HG03045 (cell line): Measurements from ENCODE around the gene SNX19.

Source experiments
- ATAC-seq: cut with Tn5 transposase; IDR thresholded peaks from one replicate; pipeline ENCODE4 v1.9.1; 2021; ENCODE audit warnings: mild to moderate bottlenecking, moderate library complexity; ENCODE audit not compliant: unreplicated experiment

Gene SNX19

DNA sequence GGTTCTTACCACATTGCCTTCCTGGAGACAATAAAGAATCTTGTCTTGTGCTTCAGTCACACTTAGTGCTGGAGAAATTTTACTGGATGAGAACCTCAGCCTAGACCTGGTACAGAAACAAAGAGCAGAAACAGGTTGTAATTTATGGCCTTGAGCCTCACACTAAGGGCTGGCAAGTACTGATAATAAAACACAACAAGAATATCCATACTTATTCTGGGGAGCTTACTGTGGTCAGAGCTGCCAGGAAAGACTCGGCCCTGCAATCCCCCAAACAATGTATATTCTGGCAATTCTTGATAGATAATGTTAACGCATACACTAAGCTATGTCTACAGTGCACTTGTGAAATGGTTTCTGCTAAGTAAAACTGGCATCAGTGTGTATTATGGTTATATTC lies 9.7 kb downstream of the SNX19 start:
- ATAC-seq = no peak

DNA sequence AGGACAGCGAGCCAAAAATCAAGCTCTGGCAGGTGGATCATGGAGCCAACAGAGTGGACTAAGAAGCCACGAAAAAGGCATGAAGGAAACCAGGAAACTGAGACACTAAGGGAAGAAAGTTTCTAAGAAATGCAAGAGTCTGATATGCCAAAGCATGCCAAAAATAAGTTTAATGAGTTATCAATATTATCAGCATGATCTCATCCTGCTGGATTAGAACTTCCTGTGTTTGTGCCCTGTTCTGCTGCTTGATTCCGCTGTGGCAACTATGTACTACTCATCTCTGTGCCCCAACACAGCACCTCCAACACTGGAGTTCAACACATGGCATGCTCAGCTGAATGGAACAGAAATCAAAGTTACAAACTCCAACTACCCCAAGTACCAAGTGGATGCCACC lies 10.8 kb downstream of the SNX19 start:
- no peak for ATAC-seq

DNA sequence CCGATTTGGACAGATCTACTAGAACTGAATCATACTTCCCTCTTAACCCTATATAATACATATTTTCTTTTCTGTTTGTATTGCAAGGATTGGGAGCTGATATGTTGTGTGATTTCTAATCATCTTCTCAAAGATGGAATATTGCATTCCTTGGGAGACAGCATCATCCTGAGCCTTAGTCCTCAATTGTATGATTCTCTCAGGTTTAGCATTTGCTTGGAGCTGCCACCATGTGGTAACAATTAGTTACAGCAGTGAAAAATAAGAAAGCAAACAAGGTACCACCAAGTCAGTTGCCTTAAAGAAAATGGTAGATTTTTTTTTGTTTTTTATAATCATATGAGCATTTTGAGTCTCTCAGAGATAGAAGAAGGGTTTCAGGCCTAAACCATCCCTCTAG lies 11.9 kb downstream of the SNX19 start:
- ATAC-seq = no peak

DNA sequence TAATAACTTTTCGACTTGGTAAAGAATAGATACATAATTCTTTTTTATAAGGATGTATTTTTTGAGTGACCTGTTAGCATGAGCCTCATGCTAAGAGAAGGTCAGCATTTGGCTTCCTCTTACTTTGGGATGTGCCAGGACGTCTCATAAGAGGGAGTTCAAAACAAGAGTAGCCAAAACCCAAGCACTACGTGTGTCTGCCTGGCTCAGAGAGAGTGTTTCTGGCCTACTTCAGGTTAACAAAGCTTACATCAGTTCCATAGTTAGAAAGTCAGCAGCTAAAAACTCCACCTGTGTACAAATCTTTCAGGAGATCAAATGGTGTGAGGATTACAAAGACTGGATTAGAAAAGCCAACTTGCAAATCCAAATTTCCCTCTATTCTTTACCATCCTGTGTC lies 13.9 kb downstream of the SNX19 start:
- no peak for ATAC-seq

DNA sequence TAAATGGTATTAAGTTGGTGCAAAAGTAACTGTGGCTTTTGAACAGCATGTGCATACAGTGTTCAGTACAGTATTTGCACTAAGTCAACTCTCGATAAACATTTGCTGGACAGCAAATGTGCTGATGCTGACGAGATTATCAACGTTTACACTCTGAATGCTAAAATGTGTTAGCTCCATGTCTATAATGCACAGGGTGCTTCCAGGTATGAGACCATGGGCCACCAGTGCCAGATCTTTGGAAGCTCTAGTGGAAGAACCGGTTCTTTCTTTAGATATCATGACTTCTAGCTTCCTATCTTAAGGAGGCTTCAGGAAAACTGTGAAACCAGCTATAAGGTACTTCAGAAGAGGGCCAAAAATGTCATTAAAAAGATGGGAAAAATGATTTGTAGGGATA lies 17.2 kb downstream of the SNX19 start:
- ATAC-seq = no peak

DNA sequence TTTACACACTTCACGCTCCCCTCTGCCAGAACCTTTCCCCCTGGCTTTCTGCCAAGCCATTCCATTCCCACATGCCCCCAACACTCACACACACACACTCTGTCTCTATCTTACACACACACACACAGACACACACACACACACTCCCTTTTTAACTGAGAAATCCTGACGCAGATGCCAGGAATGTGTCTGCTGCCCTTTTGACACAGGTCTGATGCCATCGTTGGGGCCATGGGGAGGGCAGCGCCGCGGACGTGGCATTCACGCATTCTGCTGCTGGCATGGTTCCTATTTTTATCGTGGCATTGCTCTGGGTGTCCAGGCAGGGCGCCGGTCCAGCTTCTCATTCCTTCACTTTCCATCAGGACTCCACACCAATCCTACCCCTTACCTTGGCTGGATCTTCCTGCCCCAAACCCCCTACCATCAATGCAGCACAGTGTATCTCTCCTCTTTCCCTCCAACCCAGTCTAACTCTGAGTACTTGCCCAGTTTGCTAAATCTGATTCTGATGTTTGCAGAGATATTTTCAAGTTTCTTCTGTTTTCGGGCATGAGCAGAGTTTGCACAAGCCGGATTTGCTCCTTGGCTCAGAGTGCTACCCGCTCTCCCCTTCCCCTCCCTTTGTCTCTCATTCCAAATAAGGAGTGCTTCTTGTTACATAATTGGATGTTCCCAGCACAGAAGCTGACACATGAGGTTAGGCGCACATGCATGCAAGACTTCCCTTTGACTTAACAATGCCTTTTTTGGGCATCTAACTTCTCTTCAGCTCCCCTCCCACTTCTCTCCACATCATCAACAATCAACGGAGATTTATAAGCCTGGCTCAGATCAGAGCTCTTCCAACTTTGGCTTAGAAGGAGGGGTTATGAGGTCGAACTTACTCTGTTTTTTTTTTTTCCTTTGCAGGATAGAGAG lies 18.8 kb downstream of the SNX19 start:
- ATAC-seq = no peak

DNA sequence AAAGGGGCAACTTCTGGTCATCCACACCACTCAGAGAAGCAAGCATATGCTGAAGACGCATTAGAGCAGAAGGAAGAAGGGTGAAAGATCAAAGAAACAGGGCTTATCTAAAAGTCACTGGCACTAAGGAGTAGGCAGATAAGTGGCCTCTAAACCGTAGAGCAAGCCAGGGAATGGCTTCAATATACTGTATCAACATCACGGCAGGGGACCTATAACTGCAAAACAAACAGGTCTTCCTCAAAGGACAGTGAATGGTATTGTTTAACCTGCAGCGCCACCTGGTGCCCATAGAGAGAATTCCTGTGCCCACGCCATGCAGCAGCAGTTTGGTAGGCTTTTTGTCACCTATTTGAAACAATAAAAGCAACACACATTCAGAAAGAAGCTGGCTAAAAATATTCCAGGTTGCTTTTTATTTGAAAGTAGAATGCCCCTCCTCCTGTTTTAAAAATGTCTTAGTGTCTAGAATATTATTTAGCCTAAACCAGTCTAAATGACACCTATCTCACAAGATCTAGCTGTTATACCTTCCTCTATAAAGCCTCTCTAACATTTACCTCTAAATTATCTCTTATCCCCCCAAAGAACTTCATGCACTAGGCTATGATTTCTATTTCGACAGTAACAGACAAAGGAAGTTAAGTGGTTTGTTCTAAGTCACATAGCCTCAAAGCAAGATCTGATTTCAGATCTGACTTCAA lies 21.8 kb downstream of the SNX19 start:
- peak; percentile 89 for ATAC-seq

DNA sequence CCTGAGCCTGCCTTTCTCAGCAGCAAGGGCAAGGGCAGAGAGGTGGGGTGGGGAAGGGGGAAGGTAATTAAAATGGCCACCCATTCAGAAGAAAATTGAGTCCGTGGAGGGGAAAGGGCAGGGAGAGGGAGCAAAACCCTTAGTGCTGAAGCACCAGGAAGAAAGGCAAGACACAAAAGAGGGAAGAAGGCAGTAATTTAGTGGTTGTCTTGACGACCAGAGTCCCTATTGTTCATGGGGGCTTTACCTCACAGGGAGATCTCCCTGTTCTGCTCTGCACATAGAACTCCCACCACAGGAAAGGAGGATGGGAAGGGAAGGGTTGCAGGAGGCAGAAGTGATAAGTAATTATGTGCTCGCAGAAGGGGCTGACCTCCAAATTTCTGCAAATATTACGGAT lies 23.4 kb downstream of the SNX19 start:
- ATAC-seq = no peak

DNA sequence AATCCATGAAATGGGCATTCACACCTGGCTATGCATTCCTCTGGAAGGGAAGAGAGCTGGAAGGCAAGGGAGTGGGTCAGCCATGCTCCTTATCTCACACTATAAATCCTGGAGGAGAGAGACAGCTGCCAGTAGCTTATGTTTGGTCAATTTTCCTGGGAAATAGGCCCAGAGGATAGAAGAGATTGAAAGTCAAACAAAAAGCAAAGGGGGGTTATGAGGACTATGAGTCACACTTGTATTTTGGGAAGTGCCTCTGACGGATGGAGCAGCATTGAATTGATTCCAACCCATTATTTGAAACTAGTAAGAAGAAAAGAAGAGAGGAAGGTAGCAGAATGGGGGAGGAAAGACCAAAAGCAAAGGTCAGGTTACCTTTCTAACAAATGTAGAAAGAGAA lies 25.0 kb downstream of the SNX19 start:
- ATAC-seq = no peak

DNA sequence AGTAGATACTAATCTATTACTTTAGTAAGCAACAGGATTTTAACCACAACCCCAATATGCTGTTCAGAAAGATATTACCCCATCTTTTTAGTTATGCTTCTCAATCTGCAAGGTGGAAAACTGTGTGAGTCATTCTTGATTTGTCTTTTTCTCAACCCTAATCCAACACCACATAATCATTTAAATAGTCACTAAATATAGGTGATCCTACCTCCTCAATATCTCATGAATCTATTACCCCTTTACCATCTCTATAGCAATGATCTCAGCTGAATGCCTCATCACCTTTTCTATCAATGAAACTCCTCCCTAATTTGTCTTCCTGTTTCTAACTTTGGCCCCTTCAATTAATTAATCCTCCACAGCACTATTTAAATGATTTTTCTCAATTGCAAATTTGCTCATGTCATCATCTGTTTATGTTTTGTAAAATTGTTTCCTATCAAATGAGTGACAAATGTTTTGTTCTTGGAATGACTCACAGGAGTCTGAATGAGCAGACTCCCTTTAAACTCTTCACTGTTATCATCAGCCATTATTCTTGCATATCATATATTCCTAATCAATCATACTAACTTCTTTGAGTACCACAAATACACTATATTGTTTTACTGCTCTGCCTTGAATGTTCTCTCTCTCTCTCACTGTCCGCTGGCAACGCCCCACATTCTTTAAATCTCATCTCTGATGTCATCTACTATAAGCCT lies 26.1 kb downstream of the SNX19 start:
- ATAC-seq = no peak

DNA sequence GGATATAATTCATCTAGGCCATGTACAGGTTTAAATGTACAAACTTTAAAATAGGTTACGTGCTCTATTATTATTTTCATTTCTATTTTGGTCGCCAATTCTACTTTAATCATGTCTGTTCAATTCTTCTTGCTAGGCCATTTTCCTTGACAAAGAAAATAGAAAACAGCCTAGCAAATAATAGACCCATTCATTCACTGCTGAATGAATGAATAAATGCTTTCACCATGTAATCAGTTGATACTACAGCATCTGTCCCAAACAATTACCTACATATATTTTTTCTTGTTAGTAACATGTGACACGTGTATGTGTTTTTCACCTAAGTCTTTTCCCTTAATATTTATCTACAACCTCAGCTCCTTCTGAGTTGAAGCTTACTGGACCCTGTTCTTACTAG lies 27.5 kb downstream of the SNX19 start:
- ATAC-seq = no peak

DNA sequence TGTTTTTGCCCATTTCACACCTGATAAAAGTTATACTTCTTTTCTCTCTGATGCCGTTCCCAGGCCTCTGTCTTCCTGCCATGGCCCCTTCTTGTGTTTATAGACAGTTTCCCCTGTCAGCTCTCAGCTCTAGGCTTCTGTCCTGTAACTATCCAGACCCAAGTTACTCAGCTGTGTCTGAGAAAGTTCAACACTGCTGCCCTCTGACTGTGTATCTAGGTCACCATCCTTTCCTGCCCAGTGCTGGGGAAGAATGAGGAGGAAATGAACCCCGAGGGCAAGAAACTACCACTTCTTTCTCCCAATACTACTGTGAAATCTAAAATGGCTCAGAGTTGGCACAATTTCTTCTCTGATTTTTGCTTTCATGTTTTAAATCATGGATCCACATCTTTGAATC lies 29.6 kb downstream of the SNX19 start:
- ATAC-seq = no peak

DNA sequence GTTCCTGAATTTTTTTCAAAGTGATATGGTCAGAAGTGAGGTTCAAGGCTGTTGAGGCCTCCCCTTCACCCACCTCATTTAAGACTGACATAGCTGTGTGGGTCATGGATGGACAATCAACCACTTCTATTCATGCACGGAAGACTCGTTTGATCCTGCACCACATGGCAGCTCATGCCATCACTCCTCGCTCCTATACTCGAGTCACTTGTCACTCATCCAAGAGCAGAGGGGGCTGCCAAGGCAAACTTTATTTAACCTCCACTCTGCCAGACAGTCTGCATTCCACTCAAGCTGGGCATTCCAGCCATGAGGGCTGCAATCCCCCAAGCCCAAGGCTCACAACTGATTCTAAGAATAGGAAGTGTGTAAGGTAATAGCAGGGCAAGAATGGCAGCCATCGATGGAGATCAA lies 34.1 kb downstream of the SNX19 start:
- no peak for ATAC-seq

DNA sequence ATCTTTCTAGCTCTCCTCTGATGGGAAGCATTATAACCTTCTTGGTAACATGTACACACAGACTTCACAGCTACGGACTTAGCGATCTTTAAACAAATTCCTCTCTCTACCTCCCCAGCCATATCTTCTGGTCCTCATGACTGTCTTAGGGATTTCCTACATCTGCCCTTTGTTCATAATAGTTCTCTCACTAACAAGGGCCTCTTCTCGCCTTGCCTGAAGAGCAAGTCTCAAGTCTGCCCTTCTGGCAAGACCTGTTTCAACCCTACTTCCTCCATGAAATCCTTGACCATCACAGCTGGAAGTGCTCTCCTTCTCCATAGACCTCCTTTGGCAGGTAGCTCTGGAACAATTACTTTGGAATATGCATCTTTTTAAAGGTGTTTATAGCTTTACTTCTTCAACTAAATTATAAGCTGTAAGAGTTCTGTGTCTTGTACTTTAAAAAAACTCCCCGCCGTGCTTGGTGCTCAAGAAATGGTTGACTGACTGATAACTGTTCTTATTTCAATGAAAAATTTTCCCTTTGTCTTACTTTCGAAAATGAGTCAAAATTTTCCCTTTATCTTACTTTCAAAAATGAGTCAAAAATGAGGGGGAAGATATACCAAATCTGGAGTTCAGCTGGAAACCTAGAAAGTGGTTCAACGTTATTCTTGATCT lies 34.7 kb downstream of the SNX19 start:
- ATAC-seq = no peak

DNA sequence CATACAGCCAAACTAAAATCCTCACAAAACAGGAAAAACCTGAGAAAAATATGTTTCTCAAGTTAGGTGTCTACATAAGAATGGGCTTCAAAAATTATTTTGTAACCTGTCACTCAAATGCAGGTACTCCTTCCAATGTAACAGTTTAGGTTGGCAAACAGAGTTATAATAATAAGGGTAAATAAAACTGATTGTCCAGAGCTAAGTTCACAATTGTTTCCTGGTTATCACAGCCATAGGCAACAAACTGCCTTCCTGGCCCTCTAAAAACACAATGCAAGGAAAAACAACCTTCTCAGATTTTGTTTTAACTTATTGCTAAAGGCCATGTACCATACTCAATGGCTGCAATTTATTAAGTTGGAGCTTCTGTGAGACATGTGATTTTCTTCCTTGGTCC lies 36.4 kb downstream of the SNX19 start:
- ATAC-seq = no peak

DNA sequence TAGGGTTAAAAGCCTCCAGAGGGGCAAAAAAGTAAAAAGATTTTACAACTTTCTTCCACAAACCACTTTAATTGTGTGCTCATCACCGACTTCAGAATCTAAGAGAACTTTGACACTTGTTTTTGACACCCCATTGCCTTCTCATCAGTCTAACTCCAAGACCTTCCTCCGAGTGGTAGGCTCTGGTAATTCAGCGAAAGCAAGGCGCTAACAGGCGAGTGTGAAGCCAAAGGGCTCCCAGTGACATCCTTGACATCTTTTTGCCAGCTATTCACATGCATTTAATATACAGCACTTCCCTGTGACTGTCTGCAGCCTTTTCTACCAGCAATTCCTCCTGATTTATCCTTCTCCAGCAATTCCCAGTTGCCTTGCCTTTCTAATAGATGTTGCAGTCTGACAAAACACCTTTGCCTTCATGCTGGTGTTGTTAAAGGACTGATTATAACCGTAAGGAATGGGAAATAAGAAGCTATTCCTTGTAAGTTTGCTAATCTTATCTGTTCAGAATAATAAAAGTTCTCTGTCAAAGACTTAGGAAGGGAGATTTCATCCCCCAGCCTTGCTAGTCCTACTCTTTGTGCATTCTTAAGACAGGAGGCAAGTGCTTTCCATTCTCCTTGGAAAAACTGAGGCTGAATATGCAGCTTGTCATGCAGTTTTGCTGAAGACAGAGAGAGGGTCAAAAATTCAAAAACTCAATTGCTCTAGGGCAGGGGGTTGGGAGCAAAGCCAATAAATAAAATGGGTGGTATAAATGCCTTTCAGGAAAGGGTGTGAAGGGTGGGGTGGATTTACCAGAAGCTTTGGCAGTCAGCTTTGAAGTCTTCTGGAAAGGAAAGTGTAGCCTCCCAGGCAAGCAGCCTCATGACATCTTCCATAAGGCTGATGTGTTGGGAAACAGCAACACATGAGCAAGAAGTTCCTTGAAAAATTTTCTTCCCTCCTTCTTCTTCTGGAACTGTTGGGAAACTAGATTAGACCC lies 39.1 kb downstream of the SNX19 start:
- no peak for ATAC-seq

DNA sequence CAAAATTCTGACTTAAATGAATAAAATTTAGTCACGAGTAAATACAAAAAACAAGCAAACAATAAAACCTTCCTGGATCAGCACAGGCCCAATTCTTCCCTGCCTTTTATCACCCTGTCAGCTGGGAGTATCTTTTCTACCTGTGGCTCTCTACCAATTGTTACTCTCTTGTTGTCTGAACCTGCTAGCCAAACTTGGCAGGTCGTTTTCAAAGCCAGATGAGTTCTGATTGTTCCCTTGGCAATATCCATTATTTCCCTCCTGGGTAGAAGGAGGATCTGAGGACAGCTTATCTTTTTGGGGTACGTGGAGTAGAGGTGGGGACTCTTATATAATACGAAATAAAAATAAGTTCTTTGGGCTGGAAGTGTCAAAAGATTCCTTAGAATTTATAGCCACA lies 40.2 kb downstream of the SNX19 start:
- no peak for ATAC-seq

DNA sequence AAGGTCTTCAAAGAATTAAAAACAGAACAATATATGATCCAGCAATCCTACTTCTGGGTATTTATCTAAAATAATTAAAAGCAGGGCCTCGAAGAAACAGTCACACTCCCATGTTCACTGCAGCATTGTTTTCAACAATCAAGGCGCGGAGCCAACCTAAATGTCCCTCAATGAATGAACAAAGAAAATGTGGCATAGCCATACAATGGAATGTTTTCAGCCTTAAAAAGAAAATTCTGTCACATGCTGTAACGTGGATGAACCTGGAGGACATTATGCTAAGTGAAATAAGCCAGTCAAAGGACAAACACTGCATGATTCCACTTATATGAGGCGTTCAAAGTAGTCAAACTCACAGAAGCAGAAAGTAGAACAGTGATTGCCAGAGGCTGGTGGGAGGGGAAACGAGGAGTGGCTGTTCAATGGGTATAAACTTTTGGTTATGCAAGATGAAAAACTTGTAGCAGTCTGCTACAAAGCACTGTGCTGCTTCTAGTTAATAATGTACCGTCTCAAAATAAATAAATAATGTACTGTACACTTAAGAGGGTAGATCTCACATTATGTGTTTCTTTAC lies 41.2 kb downstream of the SNX19 start:
- ATAC-seq = no peak

DNA sequence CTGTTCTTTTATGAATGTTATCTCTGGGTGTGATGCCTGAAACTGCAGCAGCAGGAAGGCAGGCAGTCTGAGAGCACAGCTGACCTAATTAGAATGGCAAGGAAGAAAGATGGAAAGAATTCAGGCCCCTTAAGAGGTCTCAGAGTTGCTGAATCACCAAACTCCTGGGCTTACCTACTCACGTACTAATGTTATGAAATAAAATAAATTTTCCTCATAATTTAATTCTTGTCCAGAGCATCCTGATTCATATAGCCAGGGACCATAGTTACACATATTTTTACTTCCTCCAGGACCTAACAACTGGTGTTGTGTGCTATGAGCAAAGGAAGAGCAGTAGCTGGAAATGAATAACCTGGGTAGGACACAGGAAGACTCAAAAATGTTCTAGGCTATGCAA lies 41.9 kb downstream of the SNX19 start:
- no peak for ATAC-seq

DNA sequence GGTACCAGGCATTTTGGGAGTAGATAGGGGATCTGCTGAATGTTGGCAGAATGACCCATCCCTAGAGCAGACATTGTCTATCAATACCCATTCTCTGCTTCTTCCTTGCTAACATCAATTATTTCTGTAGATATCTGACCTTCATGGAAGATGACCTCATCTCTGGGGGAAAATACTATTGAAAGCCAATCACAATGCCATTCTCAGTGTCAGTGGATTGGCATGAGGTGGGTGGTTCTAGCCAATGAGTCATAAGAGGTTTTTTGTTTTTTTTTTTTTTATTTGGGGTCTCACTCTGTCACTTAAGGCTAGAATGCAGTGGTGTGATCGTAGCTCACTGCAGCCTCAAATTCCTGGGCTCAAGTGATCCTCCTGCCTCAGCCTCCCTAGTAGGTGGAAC lies 42.5 kb downstream of the SNX19 start:
- no peak for ATAC-seq
